ENCODE measurements around the gene EED.
"Not testable (repeated sequence)": the region's sequence is repeated elsewhere in the genome, so short reads cannot be mapped to it uniquely, and the experiment has no call there.

Gene EED

DNA sequence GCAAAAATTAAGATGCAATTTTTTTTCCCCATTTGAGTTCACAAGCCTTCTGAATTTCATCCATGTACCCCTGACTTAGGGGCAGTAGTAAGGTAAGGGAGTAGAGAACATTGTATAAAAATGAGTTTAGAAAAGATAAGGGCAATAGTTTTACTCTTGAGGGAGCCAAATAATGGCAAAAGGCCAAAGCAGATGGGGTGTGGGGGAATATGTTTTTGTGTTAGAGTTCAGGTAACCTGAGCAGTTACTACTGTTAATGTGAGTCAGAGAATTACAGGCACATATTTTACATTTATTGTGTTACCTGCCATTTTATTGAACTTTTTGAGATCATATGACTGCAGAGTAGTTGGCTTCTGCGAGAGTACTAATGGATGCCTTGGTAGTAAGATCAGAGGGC lies 3.1 kb downstream of the EED start:
- DNase-seq (ENCODE audit: low spot score), result peak; percentile 4

DNA sequence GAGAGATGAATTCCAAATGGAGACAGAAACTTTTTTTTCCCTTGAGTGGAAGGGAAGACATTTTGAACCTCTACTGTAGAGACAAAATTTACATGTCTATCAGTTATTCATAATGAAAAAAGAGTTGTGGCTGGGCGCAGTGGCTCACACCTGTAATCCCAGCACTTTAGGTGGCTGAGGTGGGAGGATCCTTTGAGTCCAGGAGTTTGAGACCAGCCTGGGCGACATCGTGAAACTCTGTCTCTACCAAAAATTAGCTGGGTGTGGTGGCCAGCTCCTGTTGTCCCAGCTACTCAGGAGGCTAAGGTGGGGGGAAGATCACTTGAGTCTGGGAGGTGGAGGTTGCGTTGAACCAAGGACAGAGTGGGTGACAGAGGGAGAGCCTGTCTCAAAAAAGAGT lies 4.1 kb downstream of the EED start:
- DNase-seq (ENCODE audit: low spot score), result no peak

DNA sequence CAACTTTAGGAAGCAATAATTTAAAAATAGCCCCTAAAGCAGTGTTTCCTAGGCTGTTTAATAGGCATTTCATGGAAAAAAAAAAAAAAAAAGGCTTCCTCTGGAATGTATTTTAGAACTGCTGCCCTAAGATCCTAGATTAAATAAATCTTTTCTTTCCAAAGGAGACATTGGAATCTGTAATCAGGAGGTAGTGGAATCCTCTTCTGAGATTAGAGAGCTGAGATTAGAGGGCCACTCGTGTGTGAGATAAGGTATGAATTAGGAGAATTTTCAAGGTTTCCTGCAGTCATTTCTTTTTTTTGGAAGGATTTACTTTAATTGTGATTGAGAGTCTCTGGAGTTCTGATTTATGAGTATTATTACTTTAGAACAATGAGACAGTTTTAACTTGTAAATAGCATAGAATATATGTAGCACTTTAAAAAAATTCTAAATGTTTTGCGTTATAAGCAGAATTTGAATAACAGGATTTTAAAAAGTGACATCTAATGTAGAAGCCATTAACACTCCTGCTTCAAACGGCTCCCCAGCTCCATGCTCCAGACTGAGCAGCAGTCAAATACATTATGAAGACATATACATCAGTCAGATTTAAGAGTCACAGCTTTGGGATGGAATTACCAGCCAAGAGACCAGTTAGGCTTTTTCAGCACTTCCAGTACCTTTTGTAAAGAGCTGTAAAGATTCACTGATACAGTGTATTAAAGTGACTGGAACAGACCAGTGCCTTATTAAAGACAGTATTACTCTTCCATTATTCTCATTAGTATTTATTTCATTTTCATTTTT lies 5.0 kb downstream of the EED start:
- no peak for DNase-seq (ENCODE audit: low spot score)

DNA sequence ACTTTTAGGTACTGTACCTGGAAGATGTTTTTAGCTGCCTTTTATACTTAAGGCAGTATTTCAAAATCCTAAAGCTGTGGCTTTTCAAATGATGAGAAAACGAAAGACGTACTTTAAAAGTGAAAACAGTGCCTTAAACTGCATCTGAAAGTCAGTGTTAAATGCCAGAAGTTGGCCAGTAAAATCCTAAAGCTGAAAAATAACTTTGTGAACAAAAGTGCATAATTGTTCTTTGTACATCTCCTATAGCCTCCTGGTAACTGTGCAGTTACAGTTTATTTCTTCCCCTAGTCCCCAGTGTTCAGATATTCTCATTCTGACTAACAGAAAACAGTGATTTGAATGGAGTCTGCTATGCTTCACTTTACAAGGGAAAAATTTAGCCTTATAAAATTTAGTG lies 6.8 kb downstream of the EED start:
- no peak for DNase-seq (ENCODE audit: low spot score)

DNA sequence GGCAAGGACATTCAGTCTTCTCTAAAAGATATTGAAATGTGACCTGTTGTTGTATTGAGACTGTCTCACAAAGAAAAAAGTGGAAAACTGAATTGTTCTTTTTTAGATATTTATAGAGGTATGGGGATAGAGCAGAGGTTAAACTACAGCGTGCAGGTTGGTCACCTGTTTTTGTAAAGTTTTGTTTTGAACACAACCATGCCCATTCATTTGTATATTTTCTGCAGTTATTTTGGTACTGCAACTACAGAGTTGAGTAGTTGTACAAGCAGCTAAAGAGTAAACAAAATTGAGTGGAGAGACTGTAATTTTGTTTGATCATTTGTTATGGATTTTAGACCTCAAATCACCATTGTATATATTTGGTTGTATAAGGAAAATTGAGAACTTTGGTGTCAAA lies 11.3 kb downstream of the EED start:
- DNase-seq (ENCODE audit: low spot score), result no peak

DNA sequence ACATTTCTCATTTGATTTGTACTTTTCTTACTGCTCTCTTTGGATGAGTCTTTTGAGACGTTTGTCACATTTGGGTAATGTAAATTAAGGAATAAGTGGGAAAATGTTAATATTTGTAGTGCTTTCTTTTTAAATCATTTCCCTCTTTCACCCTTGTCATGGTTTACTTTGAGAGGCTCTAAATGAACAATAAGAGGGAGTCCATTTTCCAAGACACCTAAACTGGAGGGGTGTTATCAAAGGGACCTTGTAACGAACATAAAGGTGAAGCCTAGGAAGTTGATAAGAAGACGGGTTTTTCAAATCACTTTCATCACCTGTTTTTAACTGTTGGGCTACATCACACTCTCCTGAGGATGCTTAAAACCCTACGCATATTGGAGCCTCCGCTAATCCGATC lies 12.1 kb downstream of the EED start:
- DNase-seq (ENCODE audit: low spot score), result no peak

DNA sequence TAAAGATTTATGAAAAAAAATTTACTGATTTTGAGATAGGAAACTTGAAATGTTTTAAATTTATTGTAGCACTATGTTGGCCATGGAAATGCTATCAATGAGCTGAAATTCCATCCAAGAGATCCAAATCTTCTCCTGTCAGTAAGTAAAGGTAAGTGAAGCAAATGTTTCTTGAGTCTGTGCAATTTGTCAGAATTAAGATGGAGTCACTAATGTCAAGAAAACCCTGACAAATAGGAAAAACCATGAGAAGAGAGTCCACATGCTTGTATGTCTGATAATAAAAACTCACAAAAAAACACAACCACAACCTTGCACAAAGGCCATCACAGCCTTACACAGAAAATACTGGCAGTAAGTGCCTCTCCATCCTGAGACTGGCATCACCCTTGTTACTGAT lies 12.9 kb downstream of the EED start:
- no peak for DNase-seq (ENCODE audit: low spot score)

DNA sequence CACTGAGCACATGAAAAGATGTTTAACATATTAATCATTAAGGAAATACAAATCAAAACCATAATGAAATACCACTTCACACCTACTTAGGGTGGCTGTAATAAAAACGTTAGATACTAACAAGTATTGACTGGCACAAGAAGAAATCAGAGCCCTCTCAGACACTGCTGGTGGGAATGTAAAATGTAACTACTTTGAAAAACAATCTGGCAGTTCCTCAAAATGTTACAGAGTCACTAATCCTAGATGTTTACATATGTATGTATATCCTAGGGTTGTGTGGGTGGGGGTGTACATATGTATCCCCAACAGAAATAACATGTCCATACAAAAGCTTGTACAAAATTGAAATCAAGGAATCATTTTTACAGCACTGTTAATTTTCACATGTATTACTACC lies 15.2 kb downstream of the EED start:
- no peak for DNase-seq (ENCODE audit: low spot score)

DNA sequence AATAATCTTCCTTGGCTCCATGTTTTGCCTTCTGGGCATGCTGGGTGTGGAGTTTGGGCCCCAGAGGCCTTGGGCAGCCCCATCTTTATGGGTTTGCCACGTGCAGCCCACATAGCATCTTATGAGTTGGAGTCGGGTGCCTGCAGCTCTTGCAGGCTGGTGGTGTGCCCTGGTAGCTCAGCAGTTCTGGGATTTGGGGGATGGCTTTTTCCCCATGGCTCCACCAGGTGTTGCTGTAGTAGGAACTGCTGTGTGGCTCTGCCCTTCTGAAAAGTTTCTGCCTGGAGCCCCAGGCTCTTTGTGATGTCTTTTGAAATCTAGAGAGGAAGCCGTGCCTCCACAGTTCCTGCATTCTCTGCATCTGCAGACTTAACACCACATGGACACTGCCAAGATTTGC lies 16.8 kb downstream of the EED start:
- DNase-seq (ENCODE audit: low spot score), result no peak

DNA sequence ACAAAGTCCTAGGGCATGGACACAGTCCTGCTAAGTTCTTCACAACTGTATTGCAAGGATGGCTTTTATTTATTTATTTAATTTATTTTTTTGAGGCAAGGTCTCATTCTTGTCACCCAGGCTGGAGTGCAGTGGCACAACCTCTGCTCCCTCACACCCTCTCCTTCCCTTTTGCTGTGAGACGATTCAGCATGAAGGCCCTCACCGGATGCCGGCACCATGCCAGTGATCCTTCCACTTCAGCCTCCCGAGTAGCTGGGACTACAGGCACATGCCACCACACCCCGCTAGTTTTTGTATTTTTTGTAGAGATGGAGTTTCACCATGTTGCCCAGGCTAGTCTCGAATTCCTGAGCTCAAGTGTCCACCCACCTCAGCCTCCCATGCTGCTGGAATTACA lies 17.8 kb downstream of the EED start:
- DNase-seq (ENCODE audit: low spot score), result no peak

DNA sequence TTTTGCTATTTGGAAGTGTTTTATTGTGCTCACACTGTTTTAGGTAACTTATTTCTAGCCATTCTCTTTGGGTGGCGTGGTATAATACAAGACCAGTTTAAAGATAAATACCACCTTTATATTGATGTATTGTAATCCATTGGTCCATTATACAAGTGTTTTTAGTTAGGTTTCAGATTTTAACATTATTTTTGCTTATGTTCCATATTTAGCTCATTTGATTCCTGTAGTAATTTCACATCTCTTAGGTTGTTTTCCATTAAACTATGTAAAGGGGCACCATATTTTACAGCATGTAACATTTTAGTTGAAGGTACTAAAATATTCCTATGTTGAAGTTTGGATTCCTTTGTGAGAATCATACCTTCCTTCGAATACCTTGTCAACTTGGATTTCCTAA lies 20.1 kb downstream of the EED start:
- DNase-seq (ENCODE audit: low spot score), result no peak

DNA sequence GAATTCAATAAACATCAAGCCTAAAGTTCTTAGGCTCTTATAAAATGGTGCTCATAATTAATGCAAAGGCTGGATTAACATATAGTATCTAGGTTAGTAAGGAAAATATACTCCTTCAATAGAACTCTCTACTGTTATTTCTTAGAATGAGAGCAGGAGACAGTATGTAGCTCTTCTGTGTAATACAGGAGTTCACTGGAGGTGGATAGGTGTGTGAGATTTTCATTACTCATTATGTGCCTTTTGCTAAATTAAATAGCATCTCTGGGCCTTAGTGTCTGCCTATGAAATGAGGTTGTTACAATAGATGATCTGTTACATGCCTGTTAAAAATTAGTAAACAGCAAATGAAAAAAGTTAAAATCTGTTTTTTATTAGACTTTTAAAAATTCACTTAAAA lies 20.6 kb downstream of the EED start:
- DNase-seq (ENCODE audit: low spot score), result no peak

DNA sequence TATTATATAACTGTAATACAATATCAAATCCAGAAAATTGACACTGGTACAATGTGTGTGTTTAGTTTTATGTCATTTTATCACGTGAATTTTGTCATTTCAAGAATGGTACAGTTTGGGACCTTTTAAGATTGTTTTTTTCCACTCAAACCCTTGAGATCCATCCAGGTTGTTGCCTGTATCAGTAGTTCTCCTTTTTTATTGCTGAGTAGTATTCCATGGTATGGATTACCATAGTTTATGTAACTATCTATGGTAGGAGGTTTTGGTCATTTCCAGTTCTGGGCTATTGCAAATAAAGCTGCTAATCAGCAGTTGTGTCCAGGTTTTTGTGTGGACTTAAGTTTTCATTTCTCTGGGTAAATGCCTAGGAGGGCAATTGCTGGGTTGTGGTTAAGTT lies 25.1 kb downstream of the EED start:
- no peak for DNase-seq (ENCODE audit: low spot score)

DNA sequence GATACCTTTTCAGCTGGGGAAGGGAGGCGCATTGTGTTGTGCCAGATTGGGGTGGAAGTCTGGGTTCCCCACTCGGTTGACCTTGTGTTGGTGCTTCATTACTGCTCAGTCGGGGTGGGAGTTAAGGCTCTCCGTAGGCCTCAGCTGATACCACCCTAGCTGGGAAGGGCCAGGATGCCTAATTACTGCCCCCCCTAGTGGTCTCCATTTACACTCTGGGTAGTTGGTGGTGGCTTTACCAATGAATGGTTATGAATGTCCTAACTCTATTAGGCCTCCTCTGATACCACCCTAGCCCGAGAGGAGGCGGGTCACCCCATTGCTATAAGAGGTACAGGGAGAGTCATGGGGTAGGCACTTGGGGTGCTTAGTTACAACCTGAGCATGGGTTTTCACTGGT lies 29.9 kb downstream of the EED start:
- no peak for DNase-seq (ENCODE audit: low spot score)

DNA sequence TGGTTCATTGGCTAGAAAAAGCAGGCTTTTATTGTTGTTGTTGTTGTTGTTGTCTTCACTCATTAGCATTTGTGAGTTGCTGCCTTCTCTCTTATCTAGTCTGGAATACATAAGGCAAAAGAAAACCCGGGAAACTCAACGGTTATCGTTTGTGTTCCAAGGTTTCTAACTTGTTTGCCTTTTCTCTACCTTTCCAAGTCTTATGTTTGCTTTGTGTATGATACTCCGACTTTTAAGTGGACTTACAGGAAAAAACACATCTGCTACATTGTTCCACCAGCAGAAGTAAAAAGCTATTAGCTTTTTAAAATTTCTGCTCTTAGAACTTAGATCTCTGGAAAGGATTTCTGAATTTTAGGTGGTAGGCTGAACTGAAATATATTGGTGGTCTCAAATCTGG lies 30.4 kb downstream of the EED start:
- no peak for DNase-seq (ENCODE audit: low spot score)

DNA sequence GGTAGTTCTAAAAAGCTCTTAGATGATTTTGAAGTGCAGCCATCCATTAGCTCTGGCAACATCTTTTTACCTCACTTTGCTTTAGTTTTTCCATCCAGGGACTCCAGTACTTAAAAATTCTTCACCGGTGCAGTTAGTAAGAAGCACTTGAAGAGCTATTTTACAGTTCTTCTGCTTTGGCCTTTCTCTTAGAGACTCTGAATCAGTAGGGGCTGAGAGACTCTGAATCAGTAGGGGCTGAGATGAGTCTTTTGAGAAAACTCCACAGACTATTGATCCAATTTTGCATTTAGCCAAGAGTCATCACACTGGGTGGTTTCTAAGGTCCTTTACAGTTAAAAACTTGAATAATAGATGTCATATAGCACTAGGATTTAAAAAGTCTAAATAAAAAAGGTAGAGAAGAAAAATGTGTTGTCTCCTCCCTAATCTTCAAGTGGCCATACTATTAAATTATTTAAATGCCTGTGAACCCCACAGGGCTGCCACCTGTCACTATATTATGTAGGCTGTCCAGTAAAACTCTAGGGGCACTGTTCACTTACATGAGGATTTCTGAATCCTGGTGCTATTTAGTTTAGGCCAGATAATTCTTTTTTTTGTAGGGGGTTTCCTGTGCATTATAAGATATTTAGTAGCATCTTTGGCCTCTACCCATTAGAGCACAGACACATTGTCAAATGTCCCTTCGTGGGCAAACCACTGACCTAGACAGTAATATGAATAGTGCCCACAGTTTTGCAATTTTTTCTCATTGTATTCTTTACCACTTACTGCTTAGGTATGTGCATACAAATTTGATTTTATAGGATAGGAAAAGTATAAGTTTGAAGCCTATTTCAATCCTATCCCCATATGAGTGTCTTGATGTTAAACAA lies 31.2 kb downstream of the EED start:
- DNase-seq (ENCODE audit: low spot score), result no peak

DNA sequence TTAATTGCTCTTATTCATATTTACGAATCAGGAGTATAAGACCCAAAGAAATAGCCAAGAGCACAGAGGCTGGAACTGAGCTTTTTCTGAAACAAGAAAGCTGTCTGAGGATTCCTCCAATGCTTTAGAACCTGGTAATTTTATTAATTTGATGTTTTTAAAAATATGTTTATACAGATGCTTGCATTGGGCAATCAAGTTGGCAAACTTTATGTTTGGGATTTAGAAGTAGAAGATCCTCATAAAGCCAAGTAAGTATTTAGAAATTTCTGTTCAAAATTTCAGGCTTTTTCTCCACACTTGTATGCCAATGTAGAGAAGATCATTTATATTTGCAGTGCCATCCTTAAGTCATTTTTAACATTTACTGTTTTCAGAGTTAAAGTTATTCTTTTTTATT lies 33.2 kb downstream of the EED start:
- no peak for DNase-seq (ENCODE audit: low spot score)

DNA sequence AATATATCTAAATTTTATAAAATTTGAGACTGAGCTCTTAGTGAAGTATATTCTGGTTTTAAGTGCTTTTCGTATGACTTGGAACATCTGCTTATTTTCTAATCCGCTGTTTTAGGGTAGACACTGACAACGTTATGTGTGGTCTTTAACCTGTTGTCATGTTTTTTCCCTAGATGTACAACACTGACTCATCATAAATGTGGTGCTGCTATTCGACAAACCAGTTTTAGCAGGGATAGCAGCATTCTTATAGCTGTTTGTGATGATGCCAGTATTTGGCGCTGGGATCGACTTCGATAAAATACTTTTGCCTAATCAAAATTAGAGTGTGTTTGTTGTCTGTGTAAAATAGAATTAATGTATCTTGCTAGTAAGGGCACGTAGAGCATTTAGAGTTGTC lies 33.7 kb downstream of the EED start:
- no peak for DNase-seq (ENCODE audit: low spot score)

DNA sequence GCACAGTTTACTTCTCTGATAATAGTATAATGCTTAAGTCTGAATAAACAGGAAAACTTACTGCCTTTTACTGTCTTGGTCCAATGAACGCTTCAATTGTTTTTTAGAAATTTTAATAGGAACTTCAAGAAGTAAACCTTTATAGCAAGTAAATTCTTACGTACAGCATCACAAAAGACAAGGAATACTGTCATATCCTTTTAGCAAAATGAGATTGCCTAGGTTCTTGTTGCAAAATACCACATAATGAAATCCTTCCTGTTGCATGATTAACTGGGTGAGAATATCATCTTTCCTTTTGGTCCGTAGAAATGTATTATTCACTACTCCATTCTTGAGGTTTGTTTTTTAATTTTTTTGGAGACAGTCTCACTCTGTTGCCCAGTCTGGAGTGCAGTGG lies 35.2 kb downstream of the EED start:
- no peak for DNase-seq (ENCODE audit: low spot score)

DNA sequence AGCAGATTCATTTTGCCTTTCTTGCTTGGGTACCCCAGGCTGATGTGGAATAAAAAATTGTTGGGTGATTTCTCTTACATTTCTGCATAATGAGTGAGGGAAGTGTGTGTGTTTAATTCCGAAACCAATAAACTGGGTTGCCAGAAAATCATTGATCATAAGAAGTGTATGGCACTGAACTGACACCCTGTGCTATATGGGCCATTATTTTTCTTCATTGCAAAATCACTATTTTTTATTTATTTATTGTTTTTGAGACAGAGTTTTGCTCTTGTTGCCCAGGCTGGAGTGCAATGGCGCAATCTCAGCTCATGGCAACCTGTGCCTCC lies 42.9 kb downstream of the EED start:
- no peak for DNase-seq (ENCODE audit: low spot score)

DNA sequence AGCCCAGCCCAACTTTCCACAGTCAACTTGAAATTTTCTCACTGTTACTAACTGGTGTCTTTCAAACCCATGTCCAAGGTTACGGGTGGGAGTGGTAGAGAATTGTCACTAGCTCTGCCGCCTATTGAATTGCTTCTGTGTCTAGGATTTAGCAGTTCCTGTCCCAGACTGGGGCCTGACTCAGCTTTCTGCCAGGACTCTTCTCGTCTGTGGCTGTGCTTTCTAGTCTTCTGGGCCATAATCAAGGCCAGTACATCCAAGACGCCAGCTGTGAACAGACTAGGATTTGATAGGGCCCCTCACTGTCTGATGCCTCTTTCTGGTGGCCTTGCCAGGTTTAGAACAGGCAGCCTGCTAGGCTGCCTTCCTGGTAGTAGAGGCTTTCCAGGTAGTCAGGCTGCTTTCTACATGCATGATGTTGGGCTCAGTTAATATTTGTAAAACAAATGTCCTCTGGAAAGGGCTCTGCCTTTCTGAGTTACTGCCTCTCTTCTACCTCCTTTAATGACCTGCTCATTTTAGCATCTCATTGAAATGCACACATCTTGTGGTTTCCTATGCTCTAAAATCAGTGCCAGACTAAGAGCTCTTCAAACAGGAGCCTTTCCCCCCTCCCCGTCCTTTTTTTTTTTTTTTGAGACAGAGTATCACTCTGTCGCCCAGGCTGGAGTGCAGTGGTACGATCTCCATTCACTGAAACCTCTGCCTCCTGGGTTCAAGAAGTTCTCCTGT lies 44.4 kb downstream of the EED start:
- DNase-seq (ENCODE audit: low spot score), result no peak

DNA sequence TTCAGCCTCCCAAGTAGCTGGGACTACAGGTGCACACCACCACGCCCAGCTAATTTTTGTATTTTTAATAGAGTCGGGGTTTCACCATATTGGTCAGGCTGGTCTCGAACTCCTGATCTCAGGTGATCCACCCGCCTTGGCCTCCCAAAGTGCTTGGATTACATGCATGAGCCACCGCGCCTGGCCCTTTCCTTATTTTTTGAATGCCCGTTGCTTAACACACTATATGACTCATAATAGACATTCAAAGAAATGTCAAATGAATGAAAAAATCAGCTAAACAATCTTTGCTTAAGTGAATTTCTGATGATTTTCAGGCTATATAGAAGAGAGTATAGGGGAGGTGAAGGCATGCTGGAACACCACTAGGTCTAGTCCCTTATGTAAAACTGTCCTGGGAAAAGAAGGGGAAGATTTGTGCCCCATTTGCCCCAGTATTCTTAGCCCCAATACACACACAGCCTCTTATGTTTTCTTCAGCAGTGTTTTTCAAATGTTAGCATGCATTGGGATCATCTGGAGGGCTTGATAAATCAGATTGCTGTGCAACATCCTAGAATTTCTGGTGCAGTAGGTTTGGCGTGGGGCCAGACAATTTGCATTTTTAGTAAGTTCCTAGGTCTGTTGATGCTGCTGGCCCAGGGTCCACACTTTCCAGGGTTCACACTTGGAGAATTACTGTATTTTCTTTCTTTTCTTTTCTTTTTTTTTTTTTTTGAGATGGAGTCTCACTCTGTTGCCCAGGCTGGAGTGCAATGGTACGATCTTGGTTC lies 45.1 kb downstream of the EED start:
- DNase-seq (ENCODE audit: low spot score), result not testable (repeated sequence)

All from kidney tubule cell (primary cell).